ENCODE data around the gene COG7. TPM values are rescaled to one million over a fixed set of nuclear protein-coding genes. Genes with fewer than 3 reads are reported as not detected.
"Not testable (repeated sequence)": the region's sequence is repeated elsewhere in the genome, so short reads cannot be mapped to it uniquely, and the experiment has no call there.

The COG7 gene
- total RNA-seq, 4 donors from 2014 or later = 21.6 to 35.7 (median 24.8) TPM

GRCh38 chr16:23484510-23485256 is 31.7 kb upstream of the COG7 start:
- TF ChIP-seq CTCF (IDR thresholded peaks at IDR 0.05) (no peak), EP300 (IDR thresholded peaks at IDR 0.05) (no peak), POLR2A (IDR thresholded peaks at IDR 0.05) (no peak)
- WGBS, 2 donors = 88 to 92% methylated on average over 8 of the region's 8 CpGs
- Histone ChIP-seq H3K27ac (no peak overlapping the region), H3K27me3 (no peaks in the 10 kb centered on the region), H3K9me3 (no peaks in the 10 kb centered on the region), H3K4me3 (no peak overlapping the region), H3K4me1 (no peaks in the 10 kb centered on the region), H3K36me3 (peaks cover 7 to 98% (median 63%) of the 10 kb centered on the region in 3 donors)
- no peak for DNase-seq (ENCODE audit: low spot score in 2 of 2)

- H3K9me3 ChIP-seq; H3K4me1 ChIP-seq; H3K4me3 ChIP-seq; DNase-seq (ENCODE audit: low spot score in 2 of 2); H3K27ac ChIP-seq; H3K27me3 ChIP-seq: not testable (repeated sequence)
- 91 to 95% methylated on average over 8 of the region's 8 CpGs for WGBS, 2 donors
- peaks cover 7 to 98% (median 73%) of the 10 kb centered on the region in 3 donors for H3K36me3 ChIP-seq
Observed at GRCh38 chr16:23483492-23483891, 30.5 kb upstream of the COG7 start.

GRCh38 chr16:23482778-23483177 is 29.8 kb upstream of the COG7 start:
- H3K27ac ChIP-seq = no peak overlapping the region
- DNase-seq (ENCODE audit: low spot score in 2 of 2) = no peak
- H3K4me1 ChIP-seq = no peaks in the 10 kb centered on the region
- WGBS, 2 donors = 86 to 93% methylated on average over 14 of the region's 14 CpGs
- H3K27me3 ChIP-seq = no peaks in the 10 kb centered on the region
- H3K36me3 ChIP-seq = peaks cover 7 to 98% (median 73%) of the 10 kb centered on the region in 3 donors
- TF ChIP-seq CTCF (IDR thresholded peaks at IDR 0.05) (no peak), POLR2A (IDR thresholded peaks at IDR 0.05) (no peak), EP300 (IDR thresholded peaks at IDR 0.05) (no peak)
- H3K9me3 ChIP-seq = no peaks in the 10 kb centered on the region
- no peak overlapping the region for H3K4me3 ChIP-seq

- WGBS, 2 donors = 88 to 96% methylated on average over 4 of the region's 4 CpGs
- no peak overlapping the region for H3K27ac ChIP-seq
- no peaks in the 10 kb centered on the region for H3K4me1 ChIP-seq
- no peak overlapping the region for H3K4me3 ChIP-seq
- no peaks in the 10 kb centered on the region for H3K9me3 ChIP-seq
- DNase-seq (ENCODE audit: low spot score in 2 of 2) = no peak
- no peak for TF ChIP-seq POLR2A (IDR thresholded peaks at IDR 0.05)
- TF ChIP-seq CTCF (IDR thresholded peaks at IDR 0.05) = no peak
- TF ChIP-seq EP300 (IDR thresholded peaks at IDR 0.05) = no peak
- H3K27me3 ChIP-seq = no peaks in the 10 kb centered on the region
- H3K36me3 ChIP-seq = peaks cover 5 to 98% (median 49%) of the 10 kb centered on the region in 3 donors
Observed at GRCh38 chr16:23480257-23480656, 27.3 kb upstream of the COG7 start.

GRCh38 chr16:23479138-23479537 is 26.1 kb upstream of the COG7 start:
- DNase-seq (ENCODE audit: low spot score in 2 of 2) = no peak
- Histone ChIP-seq H3K4me1 (no peaks in the 10 kb centered on the region), H3K9me3 (no peaks in the 10 kb centered on the region), H3K27me3 (no peaks in the 10 kb centered on the region), H3K4me3 (no peak overlapping the region), H3K27ac (no peak overlapping the region), H3K36me3 (peaks cover 5 to 98% (median 56%) of the 10 kb centered on the region in 3 donors)
- TF ChIP-seq CTCF (IDR thresholded peaks at IDR 0.05) (no peak), POLR2A (IDR thresholded peaks at IDR 0.05) (no peak), EP300 (IDR thresholded peaks at IDR 0.05) (no peak)
- WGBS, 2 donors = 94 to 98% methylated on average over 3 of the region's 3 CpGs
